ENCODE data around the gene CENPU.

The CENPU gene

DNA sequence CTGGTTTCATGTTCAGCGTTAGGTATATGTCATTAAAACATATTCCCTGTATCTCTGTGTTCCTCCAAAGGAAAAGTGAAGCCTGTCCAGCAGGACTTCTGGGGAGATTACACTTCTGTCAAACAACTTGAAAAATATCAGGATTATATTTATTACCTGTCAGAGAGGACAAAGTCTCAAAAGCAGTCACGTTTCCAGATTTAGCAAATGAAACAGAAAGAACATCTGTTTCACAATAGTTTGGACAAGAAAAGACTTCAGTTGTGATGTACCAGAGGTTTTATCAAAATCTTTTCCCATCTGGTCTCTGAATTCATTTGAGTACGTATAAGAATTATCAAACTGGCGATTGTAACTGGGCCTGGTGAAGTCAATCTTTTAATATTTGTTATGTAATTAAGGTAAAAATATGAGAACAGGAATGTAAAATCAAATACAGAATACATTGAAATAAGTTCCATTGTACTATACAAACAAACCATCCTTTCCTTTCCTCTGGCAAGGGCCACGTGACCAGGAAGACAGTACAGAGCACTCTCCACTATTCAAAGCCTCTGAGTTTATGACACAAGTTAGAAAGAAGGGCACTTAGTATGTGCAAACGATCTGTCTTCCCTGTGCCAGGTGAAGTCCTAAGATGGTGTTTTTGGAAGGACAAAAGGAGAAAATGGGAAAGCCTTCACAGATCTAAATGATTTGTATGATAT is 87.8 kb downstream of the CENPU start:
- no peak overlapping the region for H3K27ac ChIP-seq
- TF ChIP-seq CTCF (IDR thresholded peaks at IDR 0.05), result no peak
- no peak overlapping the region for H2AFZ ChIP-seq
- peaks cover 4% of the 10 kb centered on the region for H3K4me1 ChIP-seq
- H3K9me3 ChIP-seq (ENCODE audit: control insufficient read depth, low read length), result no peaks in the 10 kb centered on the region
- no peaks in the 10 kb centered on the region for H3K27me3 ChIP-seq (ENCODE audit: control insufficient read depth, insufficient read depth, low read length)
- H3K4me2 ChIP-seq (ENCODE audit: low read length), result no peak overlapping the region
- no peak overlapping the region for H3K4me3 ChIP-seq (ENCODE audit: low read depth, low read length)
- H3K9ac ChIP-seq, result no peak overlapping the region
- H3K36me3 ChIP-seq (ENCODE audit: control insufficient read depth, insufficient read depth, low read length), result no peaks in the 10 kb centered on the region
- H3K79me2 ChIP-seq, result peaks cover 10% of the 10 kb centered on the region

DNA sequence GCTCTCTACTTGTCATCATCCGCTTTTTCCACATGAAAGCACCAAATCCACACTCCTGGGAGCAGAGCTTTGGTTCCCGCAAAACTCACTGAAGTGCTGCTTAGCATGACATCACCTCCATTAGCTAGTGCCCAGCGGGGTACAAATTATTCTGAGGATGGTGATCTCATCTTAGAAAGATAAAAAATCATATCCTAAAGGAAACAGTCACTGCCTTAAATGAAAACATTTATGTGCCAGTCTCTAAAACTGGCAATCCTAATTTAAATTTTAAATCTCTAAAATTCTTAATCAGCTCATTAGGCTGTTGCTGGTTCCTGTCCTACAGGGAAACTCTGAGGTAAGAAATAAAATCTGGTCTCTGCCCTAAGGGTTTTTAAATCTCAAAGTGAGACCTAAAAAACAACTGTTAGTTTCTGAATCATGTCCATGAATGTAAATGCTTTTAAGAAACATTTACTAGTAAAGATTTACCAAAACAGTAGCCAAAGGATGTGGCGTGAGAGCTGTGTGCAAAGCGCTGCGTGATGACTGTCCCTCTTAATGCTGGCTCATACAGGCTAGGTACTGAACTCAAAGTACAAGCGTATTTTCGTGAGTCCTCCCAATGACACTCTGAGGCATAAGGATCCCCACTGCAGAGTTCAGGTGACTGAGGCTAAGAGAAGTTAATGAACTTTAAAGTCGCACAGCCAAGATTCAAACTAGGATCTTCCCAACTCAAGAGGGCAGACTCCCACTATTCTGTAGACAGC is 89.2 kb downstream of the CENPU start:
- Histone ChIP-seq H3K79me2 (peaks cover 16% of the 10 kb centered on the region), H2AFZ (no peak overlapping the region), H3K4me2 (ENCODE audit: low read length) (no peak overlapping the region), H3K9ac (no peak overlapping the region), H3K36me3 (ENCODE audit: control insufficient read depth, insufficient read depth, low read length) (no peaks in the 10 kb centered on the region), H3K27me3 (ENCODE audit: control insufficient read depth, insufficient read depth, low read length) (no peaks in the 10 kb centered on the region), H3K27ac (no peak overlapping the region), H3K9me3 (ENCODE audit: control insufficient read depth, low read length) (no peaks in the 10 kb centered on the region), H3K4me3 (ENCODE audit: low read depth, low read length) (no peak overlapping the region), H3K4me1 (peaks cover 9% of the 10 kb centered on the region)
- no peak for TF ChIP-seq CTCF (IDR thresholded peaks at IDR 0.05)

Measured in parathyroid adenoma (tissue), 2 donors.